HepG2 (cell line): ENCODE data around the gene LYPD6.

ENCODE experiments used
- CEBPZ ChIP-seq: IDR thresholded peaks from 2 replicates; pipeline ENCODE4 v1.6.1; 2012; ENCODE audit warnings: low read length, improper control_type of control experiment
- FOXP4 ChIP-seq: sonication (generic); formaldehyde crosslinking; IDR thresholded peaks from 2 replicates; pipeline ENCODE4 v1.4.0; 2020; ENCODE audit warnings: missing genetic modification reagents
- KLF15 ChIP-seq: sonication (generic); formaldehyde crosslinking; IDR thresholded peaks from 2 replicates; pipeline ENCODE4 v1.8.1; 2023; ENCODE audit warnings: borderline replicate concordance, mild to moderate bottlenecking, inconsistent platforms, missing genetic modification reagents, mixed read lengths
- POLR2A ChIP-seq, 2 experiments: IDR thresholded peaks; 2 replicates each; pipeline ENCODE4 v1.6.1; 2011; ENCODE audit warnings: low read depth in 2 of 2, low read length in 2 of 2, mild to moderate bottlenecking in 1 of 2, moderate library complexity in 1 of 2; ENCODE audit not compliant: insufficient read depth in 1 of 2
- THAP11 ChIP-seq: IDR thresholded peaks from 2 replicates; pipeline ENCODE4 v1.6.1; 2016; ENCODE audit warnings: missing biosample characterization, missing genetic modification reagents
- ZNF431 ChIP-seq: sonication (generic); formaldehyde crosslinking; IDR thresholded peaks from 2 replicates; pipeline ENCODE4 v1.9.0; 2022; ENCODE audit warnings: missing genetic modification reagents, low read depth, mild to moderate bottlenecking, borderline replicate concordance
- TF ChIP-seq, protein P1 (sequence below), 2 experiments: sonication (generic) in 1 of 2; formaldehyde crosslinking in 1 of 2; IDR thresholded peaks; 2 replicates each; pipeline versions ENCODE4 v1.5.1 to v1.6.1; 2011 to 2020; ENCODE audit warnings: borderline replicate concordance in 1 of 2, low read depth in 1 of 2, low read length in 1 of 2, mild to moderate bottlenecking in 1 of 2, missing genetic modification reagents in 1 of 2, moderate library complexity in 1 of 2

GRCh38 chr2:149310349-149310748, 20.0 kb upstream of the LYPD6 start:
- TF ChIP-seq KLF15 (CRISPR knock-in tag) (no peak), THAP11 (CRISPR knock-in tag) (no peak), ZNF431 (CRISPR knock-in tag) (no peak), FOXP4 (no peak), POLR2A (IDR thresholded peaks at IDR 0.05; ENCODE audit: insufficient read depth in 1 of 2, low read depth in 2 of 2, low read length in 2 of 2) (no peak), CEBPZ (no peak)
- TF ChIP-seq, protein P1, sequence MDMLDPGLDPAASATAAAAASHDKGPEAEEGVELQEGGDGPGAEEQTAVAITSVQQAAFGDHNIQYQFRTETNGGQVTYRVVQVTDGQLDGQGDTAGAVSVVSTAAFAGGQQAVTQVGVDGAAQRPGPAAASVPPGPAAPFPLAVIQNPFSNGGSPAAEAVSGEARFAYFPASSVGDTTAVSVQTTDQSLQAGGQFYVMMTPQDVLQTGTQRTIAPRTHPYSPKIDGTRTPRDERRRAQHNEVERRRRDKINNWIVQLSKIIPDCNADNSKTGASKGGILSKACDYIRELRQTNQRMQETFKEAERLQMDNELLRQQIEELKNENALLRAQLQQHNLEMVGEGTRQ (IDR thresholded peaks at IDR 0.05; ENCODE audit: low read depth, low read length) = no peak
- TF ChIP-seq, protein P1 (CRISPR knock-in tag; IDR thresholded peaks at IDR 0.05; ENCODE audit: borderline replicate concordance) = no peak
